ENCODE results near the gene CAPZB. TPM values are rescaled to one million over a fixed set of nuclear protein-coding genes. Genes with fewer than 3 reads are reported as not detected.

The CAPZB gene
- total and polyA plus RNA-seq, 2 donors (not counting 3 experiments of a cell fraction or from before 2014, with no cell fraction given), result 196 to 347 TPM

DNA sequence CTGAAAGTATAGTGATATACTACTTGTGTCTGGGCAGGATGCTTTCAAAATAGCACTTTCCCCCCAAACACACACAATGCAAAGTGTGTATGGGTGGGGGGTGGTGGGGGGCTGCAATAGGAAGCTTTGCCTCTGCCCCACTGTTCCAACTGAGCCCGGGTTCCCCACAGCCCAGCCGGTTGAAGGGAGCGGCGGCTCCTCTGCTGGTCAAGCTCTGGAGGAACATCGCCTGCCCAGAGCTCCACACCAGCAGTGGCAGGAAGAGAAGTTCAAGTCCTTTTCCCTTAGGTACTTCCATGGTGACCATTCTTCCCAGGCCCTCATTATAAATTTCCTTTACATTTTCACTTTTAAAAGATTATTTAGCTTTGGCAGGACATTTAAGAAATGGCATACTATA lies 74.9 kb downstream of the CAPZB start:
- ChIA-PET CTCF (interaction anchor here (0.8 to 1.0 kb wide), 3 partner anchors 11 to 77 kb away, joined by 3 read pairs; no protein-coding TSS in a partner anchor), POLR2A (interaction anchor here (0.6 kb wide), 1 partner anchor 19 kb away, joined by 3 read pairs; no protein-coding TSS in a partner anchor)
- H3K4me3 ChIP-seq (replicated peaks in 1 of 3; ENCODE audit: insufficient read depth in 1 of 3, low read depth in 1 of 3, low read length in 3 of 3), result no peak overlapping the region
- dilution Hi-C loops (cut with MboI; ENCODE audit: extremely low pct_ligation_motif_present, low sequenced_read_pairs) (loop anchor here (25.0 kb wide), 1 partner anchor 227 kb away; the partner anchor contains the start of gene NBL1), intact Hi-C loops (cut with micrococcal nuclease) (no loop called here)
- H4K20me1 ChIP-seq (replicated peaks; ENCODE audit: control insufficient read depth, extremely low read depth, insufficient read depth, low read length), result peaks cover 2% of the 10 kb centered on the region
- H3K27me3 ChIP-seq (ENCODE audit: control insufficient read depth in 2 of 2, insufficient read depth in 2 of 2, low read length in 2 of 2), result no peaks in the 10 kb centered on the region
- no peaks in the 10 kb centered on the region for H3K9me1 ChIP-seq (replicated peaks; ENCODE audit: control insufficient read depth, extremely low read depth, insufficient read depth, low read length)
- no peaks in the 10 kb centered on the region for H3K4me1 ChIP-seq (ENCODE audit: control insufficient read depth, extremely low read depth, insufficient read depth, low read length)
- H3K36me3 ChIP-seq (ENCODE audit: control insufficient read depth in 2 of 2, extremely low read depth in 1 of 2, insufficient read depth in 2 of 2, low read length in 2 of 2), result peaks cover 0 to 2% of the 10 kb centered on the region in 2 experiments
- peaks cover 70% of the 10 kb centered on the region for H3K79me2 ChIP-seq (ENCODE audit: control insufficient read depth, insufficient read depth, low read length)
- no peak overlapping the region for H3K9ac ChIP-seq (replicated peaks; ENCODE audit: extremely low read depth, insufficient read depth, low read length)
- H3K27ac ChIP-seq (ENCODE audit: insufficient read depth, low read depth, low read length), result no peak overlapping the region
- TF ChIP-seq GATA2 (IDR thresholded peaks at IDR 0.05; ENCODE audit: insufficient read depth, insufficient read length, low read depth, low read length) (no peak), FOS (IDR thresholded peaks at IDR 0.05; ENCODE audit: borderline replicate concordance, insufficient read depth, low read length) (no peak), EZH2 (IDR thresholded peaks at IDR 0.05; ENCODE audit: borderline replicate concordance, low read depth, low read length, severe bottlenecking) (no peak), CTCF (IDR thresholded peaks at IDR 0.05; ENCODE audit: extremely low read depth in 1 of 2, insufficient read depth in 1 of 2, low read depth in 1 of 2, low read length in 2 of 2) (no peak), JUN (IDR thresholded peaks at IDR 0.05; ENCODE audit: borderline replicate concordance, insufficient read depth, insufficient read length, low read depth) (no peak), POLR2A (IDR thresholded peaks at IDR 0.05; ENCODE audit: low read depth, low read length) (no peak), POLR2AphosphoS5 (IDR thresholded peaks at IDR 0.05; ENCODE audit: insufficient read depth, low read depth, low read length) (no peak)
- TF ChIP-seq, protein P1, sequence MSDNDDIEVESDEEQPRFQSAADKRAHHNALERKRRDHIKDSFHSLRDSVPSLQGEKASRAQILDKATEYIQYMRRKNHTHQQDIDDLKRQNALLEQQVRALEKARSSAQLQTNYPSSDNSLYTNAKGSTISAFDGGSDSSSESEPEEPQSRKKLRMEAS (IDR thresholded peaks at IDR 0.05; ENCODE audit: insufficient read depth, insufficient read length), result no peak
- no peaks in the 10 kb centered on the region for H3K9me3 ChIP-seq (replicated peaks; ENCODE audit: control insufficient read depth, insufficient read depth, low read length)
- FAIRE-seq, result no peak
- no peak overlapping the region for H3K4me2 ChIP-seq (ENCODE audit: insufficient read depth, low read length)
- DNase-seq (ENCODE audit: low read depth, low spot score), result no peak
- H2AFZ ChIP-seq (ENCODE audit: low read depth, low read length), result no peak overlapping the region
- no TSS peak for BruUV-seq (replicated peaks)
